ENCODE measurements around the gene TOMM20. TPM values are rescaled to one million over a fixed set of nuclear protein-coding genes. Genes with fewer than 3 reads are reported as not detected.

The TOMM20 gene
- total and polyA plus RNA-seq, 3 donors from 2014 or later = 74.7 to 113 (median 80.6) TPM

DNA sequence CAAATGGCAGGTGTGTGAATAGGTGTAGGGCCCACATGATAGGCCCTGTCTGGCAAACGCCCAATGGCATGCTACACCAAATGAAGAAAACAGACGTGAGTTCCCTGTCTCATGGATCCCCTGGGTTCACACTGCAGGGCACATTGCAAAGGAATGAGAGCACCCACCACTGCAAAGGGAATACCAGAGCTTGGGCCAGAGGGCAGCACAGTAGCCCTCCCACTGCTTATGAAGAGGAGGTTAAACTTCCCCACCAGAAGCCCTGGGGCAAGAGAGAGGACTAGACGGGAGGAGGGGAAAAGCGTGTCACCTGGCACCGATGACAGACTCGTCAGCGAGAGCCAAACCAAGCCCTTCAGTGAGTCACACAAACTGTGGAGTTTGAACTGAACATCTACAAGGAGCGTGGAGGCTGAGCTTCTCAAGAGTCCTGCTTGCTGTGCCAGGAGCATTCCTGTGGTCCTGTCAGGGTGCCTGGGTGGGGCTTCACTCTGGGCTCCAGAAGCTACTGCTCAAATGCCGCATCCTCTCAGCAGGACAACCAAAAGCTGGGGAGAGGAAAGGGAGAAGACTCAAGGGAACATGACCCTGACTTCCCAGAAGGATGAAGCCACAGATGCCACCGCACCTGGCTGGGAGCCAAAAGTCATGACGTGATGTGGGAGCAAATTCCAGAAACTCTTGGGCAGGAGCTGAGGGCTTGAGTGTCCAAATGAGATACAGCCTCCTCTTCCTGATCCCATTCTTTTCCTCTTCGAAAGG lies 61.1 kb downstream of the TOMM20 start:
- WGBS, 2 donors = 77 to 82% methylated on average over 12 of the region's 12 CpGs
- H3K4me3 ChIP-seq = no peak overlapping the region
- intact Hi-C loops (cut with DNase I; ENCODE audit: low total_unique reads) = no loop called here

DNA sequence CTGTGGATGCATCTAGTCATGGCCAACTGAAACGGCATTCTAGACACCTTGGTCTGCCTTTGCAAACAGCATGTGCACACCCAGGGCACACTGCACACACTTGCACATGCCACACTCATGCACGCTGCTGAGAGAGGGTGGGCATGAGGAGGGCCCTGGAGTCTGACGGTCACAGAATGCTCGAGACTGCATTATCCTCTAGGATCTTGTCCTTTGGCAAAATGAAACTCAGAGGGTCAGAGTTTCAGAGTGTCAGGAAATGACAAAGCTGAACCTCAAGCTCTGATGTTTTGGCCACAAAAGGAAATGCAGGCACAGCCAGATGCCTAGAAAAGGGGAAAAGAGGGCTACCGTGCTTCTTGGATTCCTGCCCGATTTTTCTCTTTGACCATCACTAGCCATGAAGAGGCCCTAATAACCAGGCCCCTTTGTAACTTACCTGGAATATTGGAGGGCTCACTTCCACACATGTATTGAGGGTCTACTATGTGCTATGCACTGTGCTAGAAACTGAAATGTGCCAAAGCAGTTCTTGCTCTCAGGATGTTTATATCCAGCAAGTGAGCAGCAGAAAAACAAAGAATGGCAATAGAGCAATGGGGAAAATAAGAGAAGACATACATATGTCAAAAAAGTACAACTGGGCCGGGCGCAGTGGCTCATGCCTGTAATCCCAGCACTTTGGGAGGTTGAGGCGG lies 65.4 kb downstream of the TOMM20 start:
- Histone ChIP-seq H3K4me1 (peaks cover 3% of the 10 kb centered on the region), H3K27me3 (no peaks in the 10 kb centered on the region), H3K9me3 (no peaks in the 10 kb centered on the region), H3K4me3 (no peak overlapping the region), H3K36me3 (ENCODE audit: low read depth, missing control alignments) (no peaks in the 10 kb centered on the region), H3K27ac (no peak overlapping the region)
- TF ChIP-seq, protein P1, sequence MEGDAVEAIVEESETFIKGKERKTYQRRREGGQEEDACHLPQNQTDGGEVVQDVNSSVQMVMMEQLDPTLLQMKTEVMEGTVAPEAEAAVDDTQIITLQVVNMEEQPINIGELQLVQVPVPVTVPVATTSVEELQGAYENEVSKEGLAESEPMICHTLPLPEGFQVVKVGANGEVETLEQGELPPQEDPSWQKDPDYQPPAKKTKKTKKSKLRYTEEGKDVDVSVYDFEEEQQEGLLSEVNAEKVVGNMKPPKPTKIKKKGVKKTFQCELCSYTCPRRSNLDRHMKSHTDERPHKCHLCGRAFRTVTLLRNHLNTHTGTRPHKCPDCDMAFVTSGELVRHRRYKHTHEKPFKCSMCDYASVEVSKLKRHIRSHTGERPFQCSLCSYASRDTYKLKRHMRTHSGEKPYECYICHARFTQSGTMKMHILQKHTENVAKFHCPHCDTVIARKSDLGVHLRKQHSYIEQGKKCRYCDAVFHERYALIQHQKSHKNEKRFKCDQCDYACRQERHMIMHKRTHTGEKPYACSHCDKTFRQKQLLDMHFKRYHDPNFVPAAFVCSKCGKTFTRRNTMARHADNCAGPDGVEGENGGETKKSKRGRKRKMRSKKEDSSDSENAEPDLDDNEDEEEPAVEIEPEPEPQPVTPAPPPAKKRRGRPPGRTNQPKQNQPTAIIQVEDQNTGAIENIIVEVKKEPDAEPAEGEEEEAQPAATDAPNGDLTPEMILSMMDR (IDR thresholded peaks at IDR 0.05) = no peak
- TF ChIP-seq POLR2A (IDR thresholded peaks at IDR 0.05) = no peak
- DNase-seq = no peak
- WGBS, 2 donors = 89 to 90% methylated on average over 9 of the region's 9 CpGs
- intact Hi-C loops (cut with DNase I; ENCODE audit: low total_unique reads) = no loop called here

More for the DNA sequence above, 61.1 kb downstream of the TOMM20 start:
- peak; percentile 49 for DNase-seq
- no peaks in the 10 kb centered on the region for H3K36me3 ChIP-seq (ENCODE audit: low read depth, missing control alignments)
- H3K4me1 ChIP-seq = peaks cover 12% of the 10 kb centered on the region
- no peak overlapping the region for H3K27ac ChIP-seq
- H3K9me3 ChIP-seq = no peaks in the 10 kb centered on the region
- H3K27me3 ChIP-seq = no peaks in the 10 kb centered on the region
- no peak for TF ChIP-seq POLR2A (IDR thresholded peaks at IDR 0.05)

DNA sequence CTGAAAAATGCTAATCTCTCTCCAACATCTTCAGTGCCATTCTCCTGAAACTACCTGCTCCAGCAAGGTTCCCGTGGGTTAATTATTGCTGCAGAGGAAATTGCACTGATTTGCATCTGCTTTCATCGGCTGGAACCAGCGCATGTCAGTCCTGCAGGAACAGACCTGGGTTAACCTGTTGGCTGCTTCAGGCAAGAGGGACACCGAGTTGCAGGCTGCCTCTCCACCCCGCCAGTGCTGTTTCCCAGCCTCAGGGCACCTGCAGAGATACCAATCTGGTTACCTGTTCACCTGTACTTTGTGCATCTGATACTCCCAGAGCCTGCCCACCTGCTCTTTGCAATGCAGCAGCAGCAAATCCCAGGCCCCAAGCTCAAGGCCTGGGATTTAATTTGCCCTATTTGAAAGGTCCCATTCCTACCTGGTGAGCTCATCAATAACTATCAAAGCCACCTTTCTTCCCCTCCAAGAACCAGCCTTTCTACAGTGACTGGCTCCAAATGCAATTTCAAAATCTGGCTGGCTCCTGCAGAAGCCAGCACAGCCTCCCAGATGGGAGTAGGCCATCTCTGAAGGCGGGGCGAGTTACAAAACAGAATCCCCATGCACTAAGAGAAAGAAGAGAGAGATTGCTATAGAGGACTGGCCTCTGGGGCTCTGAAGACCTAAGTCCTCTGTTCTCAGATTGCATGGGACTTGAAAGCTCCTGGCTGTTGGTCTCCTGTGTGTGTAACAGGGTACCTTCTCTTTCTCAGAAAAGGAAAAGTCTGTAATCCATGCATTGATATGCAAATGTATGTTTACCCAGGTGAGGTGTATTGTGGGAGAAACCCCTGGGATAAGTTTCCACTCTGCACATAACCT lies 67.8 kb downstream of the TOMM20 start:
- no peak for TF ChIP-seq POLR2A (IDR thresholded peaks at IDR 0.05)
- TF ChIP-seq, protein P1 (IDR thresholded peaks at IDR 0.05) = no peak
- no peaks in the 10 kb centered on the region for H3K4me1 ChIP-seq
- H3K4me3 ChIP-seq = no peak overlapping the region
- no peak overlapping the region for H3K27ac ChIP-seq
- intact Hi-C loops (cut with DNase I; ENCODE audit: low total_unique reads) = no loop called here
- no peak for DNase-seq
- no peaks in the 10 kb centered on the region for H3K36me3 ChIP-seq (ENCODE audit: low read depth, missing control alignments)
- no peaks in the 10 kb centered on the region for H3K27me3 ChIP-seq
- no peaks in the 10 kb centered on the region for H3K9me3 ChIP-seq
- WGBS, 2 donors = 71 to 75% methylated on average over 7 of the region's 7 CpGs

Small RNAs within 50 kb of the gene (small RNA-seq; reads per million reads assigned to genes)
- 0 reads per million in 2 donors for gene AL732292.1
- gene SNORA14B = 9.8 to 12.7 reads per million in 2 donors

Other genes starting within 250 kb of the TOMM20 start
- 10 to 100 TPM; 48.0 to 62.3 TPM for gene RBM34, start 32.4 kb upstream of the TOMM20 start, total RNA-seq
- 61.9 TPM for gene RBM34, start 32.4 kb upstream of the TOMM20 start, polyA plus RNA-seq (ENCODE audit: insufficient read depth, low read depth, low replicate concordance)
- 10 to 100 TPM; 60.0 to 72.4 TPM for gene ARID4B, start 199.3 kb upstream of the TOMM20 start, total RNA-seq
- 11.6 TPM for gene ARID4B, start 199.3 kb upstream of the TOMM20 start, polyA plus RNA-seq (ENCODE audit: insufficient read depth, low read depth, low replicate concordance)
- 10 to 100 TPM; 29.4 to 37.4 TPM for gene GGPS1, start 199.7 kb upstream of the TOMM20 start, total RNA-seq
- 73.0 TPM for gene GGPS1, start 199.7 kb upstream of the TOMM20 start, polyA plus RNA-seq (ENCODE audit: insufficient read depth, low read depth, low replicate concordance)
- gene TBCE, start 238.6 kb upstream of the TOMM20 start, total RNA-seq = 10 to 100 TPM; 20.1 to 22.4 TPM
- 29.8 TPM for gene TBCE, start 238.6 kb upstream of the TOMM20 start, polyA plus RNA-seq (ENCODE audit: insufficient read depth, low read depth, low replicate concordance)

All from testis (tissue), 3 donors.